ENCODE results near the gene SLFNL1. TPM values are rescaled to one million over a fixed set of nuclear protein-coding genes. Genes with fewer than 3 reads are reported as not detected.

SLFNL1 gene
- total RNA-seq, 1 experiment from 2014 or later, result 0.11 TPM

- H3K4me1 ChIP-seq (ENCODE audit: insufficient read depth, low read length), result no peaks in the 10 kb centered on the region
- H3K79me1 ChIP-seq (ENCODE audit: insufficient read depth, low read depth, low read length, poor library complexity, severe bottlenecking), result no peaks in the 10 kb centered on the region
- Mint-ChIP-seq H3K9me3 (no peaks in the 10 kb centered on the region), H3K27me3 (ENCODE audit: low read depth) (no peaks in the 10 kb centered on the region), H3K4me1 (0 out of 4 replicates have a peak, but pooled peaks cover 0 to 4% of the 10 kb centered on the region in 2 experiments), H3K36me3 (ENCODE audit: insufficient read depth in 1 of 3, low read depth in 3 of 3) (peaks cover 34 to 84% (median 79%) of the 10 kb centered on the region in 3 experiments; a peak in 6 of 7 replicates), H3K4me3 (no peak overlapping the region; a peak in 1 of 5 replicates), H3K27ac (peak overlapping the region in 1 of 3 experiments; percentile 53; a peak in 2 of 7 replicates)
- TF ChIP-seq, protein P1, sequence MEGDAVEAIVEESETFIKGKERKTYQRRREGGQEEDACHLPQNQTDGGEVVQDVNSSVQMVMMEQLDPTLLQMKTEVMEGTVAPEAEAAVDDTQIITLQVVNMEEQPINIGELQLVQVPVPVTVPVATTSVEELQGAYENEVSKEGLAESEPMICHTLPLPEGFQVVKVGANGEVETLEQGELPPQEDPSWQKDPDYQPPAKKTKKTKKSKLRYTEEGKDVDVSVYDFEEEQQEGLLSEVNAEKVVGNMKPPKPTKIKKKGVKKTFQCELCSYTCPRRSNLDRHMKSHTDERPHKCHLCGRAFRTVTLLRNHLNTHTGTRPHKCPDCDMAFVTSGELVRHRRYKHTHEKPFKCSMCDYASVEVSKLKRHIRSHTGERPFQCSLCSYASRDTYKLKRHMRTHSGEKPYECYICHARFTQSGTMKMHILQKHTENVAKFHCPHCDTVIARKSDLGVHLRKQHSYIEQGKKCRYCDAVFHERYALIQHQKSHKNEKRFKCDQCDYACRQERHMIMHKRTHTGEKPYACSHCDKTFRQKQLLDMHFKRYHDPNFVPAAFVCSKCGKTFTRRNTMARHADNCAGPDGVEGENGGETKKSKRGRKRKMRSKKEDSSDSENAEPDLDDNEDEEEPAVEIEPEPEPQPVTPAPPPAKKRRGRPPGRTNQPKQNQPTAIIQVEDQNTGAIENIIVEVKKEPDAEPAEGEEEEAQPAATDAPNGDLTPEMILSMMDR (conservative IDR thresholded peaks at IDR 0.05), result no peak
- no peak overlapping the region for H3K4ac ChIP-seq (ENCODE audit: low read depth, low read length)
- no peak overlapping the region for H3K27ac ChIP-seq (ENCODE audit: insufficient read length, low read depth, low read length)
- no peak overlapping the region for H2BK20ac ChIP-seq (ENCODE audit: low read depth, low read length, poor library complexity, severe bottlenecking)
- H4K20me1 ChIP-seq (ENCODE audit: control insufficient read depth, insufficient read depth, insufficient read length), result no peaks in the 10 kb centered on the region
- WGBS (ENCODE audit: extremely low coverage, insufficient read length, low lambda C conversion rate), result no CpG with 5 or more reads among the region's 8 CpGs
- H3K56ac ChIP-seq (ENCODE audit: insufficient read length, low read depth, low read length), result no peak overlapping the region
- no peak overlapping the region for H2BK15ac ChIP-seq (ENCODE audit: low read depth, low read length)
- H2BK120ac ChIP-seq (ENCODE audit: low read depth, low read length, poor library complexity, severe bottlenecking), result no peak overlapping the region
- no peaks in the 10 kb centered on the region for H3K23me2 ChIP-seq (ENCODE audit: insufficient read length, low read depth, low read length, poor library complexity, severe bottlenecking)
- no peak for DNase-seq
- H3K9me3 ChIP-seq (ENCODE audit: control insufficient read depth, low read depth, low read length), result no peaks in the 10 kb centered on the region
- H3K18ac ChIP-seq (ENCODE audit: insufficient read length, low read depth, low read length), result no peak overlapping the region
- no peak overlapping the region for H2BK5ac ChIP-seq (ENCODE audit: insufficient read length, low read length)
- no peak overlapping the region for H2AK5ac ChIP-seq (ENCODE audit: insufficient read length, low read length)
- no peaks in the 10 kb centered on the region for H3K79me2 ChIP-seq (ENCODE audit: insufficient read depth, low read length)
- H3K27me3 ChIP-seq (ENCODE audit: insufficient read depth, low read length), result no peaks in the 10 kb centered on the region
- no peak overlapping the region; the same call in 1 of the 2 replicates for H3K14ac ChIP-seq (ENCODE audit: insufficient read depth, low read length)
- H2AFZ ChIP-seq (ENCODE audit: low read length), result no peak overlapping the region
- H3K4me2 ChIP-seq (ENCODE audit: insufficient read depth, insufficient read length, low read length), result no peak overlapping the region
- H4K91ac ChIP-seq (ENCODE audit: insufficient read length, low read depth, low read length), result no peak overlapping the region
- H3K23ac ChIP-seq (ENCODE audit: insufficient read length, low read depth, low read length), result no peak overlapping the region
- no peak overlapping the region for H3K9ac ChIP-seq (ENCODE audit: extremely low read depth, insufficient read length, low read length)
- H2BK12ac ChIP-seq (ENCODE audit: insufficient read length, low read depth, low read length), result no peak overlapping the region
- H4K8ac ChIP-seq (replicated peaks; ENCODE audit: insufficient read length, low read depth, low read length), result no peak overlapping the region
- no peak overlapping the region for H3T11ph ChIP-seq (ENCODE audit: low read length)
- no peak overlapping the region for H4K5ac ChIP-seq (ENCODE audit: insufficient read length, low read depth, low read length)
These were observed 6.7 kb downstream of the SLFNL1 start for GRCh38 chr1:41014871-41015270.

Data from H9 (cell line).